HepG2 (cell line): ENCODE results near the gene BIRC6. TPM values are rescaled to one million over a fixed set of nuclear protein-coding genes. Genes with fewer than 3 reads are reported as not detected.

Source experiments
- CHD2 ChIP-seq: IDR thresholded peaks from 2 replicates; pipeline ENCODE4 v1.6.1; 2011; ENCODE audit warnings: low read depth, low read length, improper control_type of control experiment
- GATAD1 ChIP-seq: IDR thresholded peaks from 2 replicates; pipeline ENCODE4 v1.6.1; 2016; ENCODE audit warnings: missing genetic modification reagents, missing compliant biosample characterization
- SMARCC2 ChIP-seq: fragments of 450-650 bp; IDR thresholded peaks from 2 replicates; pipeline ENCODE4 v1.6.1; 2017; ENCODE audit warnings: antibody characterized with exemption, mild to moderate bottlenecking
- ZNF616 ChIP-seq: sonication (generic); formaldehyde crosslinking; IDR thresholded peaks from 2 replicates; pipeline ENCODE4 v1.5.0; 2020; ENCODE audit warnings: low read depth, mild to moderate bottlenecking, missing genetic modification reagents
- ZNF737 ChIP-seq: sonication (generic); formaldehyde crosslinking; IDR thresholded peaks from 2 replicates; pipeline ENCODE4 v1.5.0; 2020; ENCODE audit warnings: missing genetic modification reagents, mild to moderate bottlenecking, borderline replicate concordance
- ZSCAN29 ChIP-seq: sonication (generic); formaldehyde crosslinking; conservative IDR thresholded peaks from 2 replicates; pipeline ENCODE4 v1.4.0; 2020; ENCODE audit warnings: mild to moderate bottlenecking, missing genetic modification reagents
- ZZZ3 ChIP-seq: sonication (generic); formaldehyde crosslinking; IDR thresholded peaks from 2 replicates; pipeline ENCODE4 v1.4.0; 2020; ENCODE audit warnings: missing genetic modification reagents, mild to moderate bottlenecking, borderline replicate concordance
- polyA plus RNA-seq, 8 experiments: library from polyadenylated mRNA; depleted of rRNA in 3 of 8; stranded (reverse) in 7 of 8; unstranded in 1 of 8; fragments of >200 nt; fragmentation: Illumina TruSeq in 4 of 8; extraction: Trizol in 4 of 8; gene quantifications; 2 replicates each; pipeline versions ENCODE4 v1.2.1 to v1.2.3, GENCODE V29; 2011 to 2016; ENCODE audit warnings: low read depth in 4 of 8, missing spikeins in 1 of 8, mixed read lengths in 1 of 8; ENCODE audit not compliant: insufficient read depth in 1 of 8
- total RNA-seq, 5 experiments: library from RNA; depleted of rRNA; stranded (reverse); fragments of >200 nt; fragmentation: Illumina TruSeq; extraction: Trizol; gene quantifications; 2 replicates each; pipeline ENCODE4 v1.2.3, GENCODE V29; 2016; ENCODE audit warnings: low read depth in 1 of 5
- TF ChIP-seq, protein P1 (sequence below): sonication (generic); formaldehyde crosslinking; IDR thresholded peaks from 2 replicates; pipeline ENCODE4 v1.4.0; 2020; ENCODE audit warnings: missing genetic modification reagents, borderline replicate concordance
- TF ChIP-seq, protein P2 (sequence below): sonication (generic); formaldehyde crosslinking; IDR thresholded peaks from 2 replicates; pipeline ENCODE4 v1.4.0; 2020; ENCODE audit warnings: mild to moderate bottlenecking, missing genetic modification reagents
- TF ChIP-seq, protein P3 (sequence below): sonication (generic); formaldehyde crosslinking; IDR thresholded peaks from 2 replicates; pipeline ENCODE4 v1.4.0; 2020; ENCODE audit warnings: missing genetic modification reagents
- TF ChIP-seq, protein P4 (sequence below): IDR thresholded peaks from 2 replicates; pipeline ENCODE4 v1.6.1; 2016; ENCODE audit warnings: low read depth, missing genetic modification reagents, missing compliant biosample characterization

Gene BIRC6
- total and polyA plus RNA-seq, 2 of the 13 experiments (the other 11 are each of a cell fraction or from before 2014, with no cell fraction given) = 65.6 to 120 TPM

GRCh38 chr2:32357318-32358110 lies 691 bp downstream of the BIRC6 start (continued):
- TF ChIP-seq, protein P1, sequence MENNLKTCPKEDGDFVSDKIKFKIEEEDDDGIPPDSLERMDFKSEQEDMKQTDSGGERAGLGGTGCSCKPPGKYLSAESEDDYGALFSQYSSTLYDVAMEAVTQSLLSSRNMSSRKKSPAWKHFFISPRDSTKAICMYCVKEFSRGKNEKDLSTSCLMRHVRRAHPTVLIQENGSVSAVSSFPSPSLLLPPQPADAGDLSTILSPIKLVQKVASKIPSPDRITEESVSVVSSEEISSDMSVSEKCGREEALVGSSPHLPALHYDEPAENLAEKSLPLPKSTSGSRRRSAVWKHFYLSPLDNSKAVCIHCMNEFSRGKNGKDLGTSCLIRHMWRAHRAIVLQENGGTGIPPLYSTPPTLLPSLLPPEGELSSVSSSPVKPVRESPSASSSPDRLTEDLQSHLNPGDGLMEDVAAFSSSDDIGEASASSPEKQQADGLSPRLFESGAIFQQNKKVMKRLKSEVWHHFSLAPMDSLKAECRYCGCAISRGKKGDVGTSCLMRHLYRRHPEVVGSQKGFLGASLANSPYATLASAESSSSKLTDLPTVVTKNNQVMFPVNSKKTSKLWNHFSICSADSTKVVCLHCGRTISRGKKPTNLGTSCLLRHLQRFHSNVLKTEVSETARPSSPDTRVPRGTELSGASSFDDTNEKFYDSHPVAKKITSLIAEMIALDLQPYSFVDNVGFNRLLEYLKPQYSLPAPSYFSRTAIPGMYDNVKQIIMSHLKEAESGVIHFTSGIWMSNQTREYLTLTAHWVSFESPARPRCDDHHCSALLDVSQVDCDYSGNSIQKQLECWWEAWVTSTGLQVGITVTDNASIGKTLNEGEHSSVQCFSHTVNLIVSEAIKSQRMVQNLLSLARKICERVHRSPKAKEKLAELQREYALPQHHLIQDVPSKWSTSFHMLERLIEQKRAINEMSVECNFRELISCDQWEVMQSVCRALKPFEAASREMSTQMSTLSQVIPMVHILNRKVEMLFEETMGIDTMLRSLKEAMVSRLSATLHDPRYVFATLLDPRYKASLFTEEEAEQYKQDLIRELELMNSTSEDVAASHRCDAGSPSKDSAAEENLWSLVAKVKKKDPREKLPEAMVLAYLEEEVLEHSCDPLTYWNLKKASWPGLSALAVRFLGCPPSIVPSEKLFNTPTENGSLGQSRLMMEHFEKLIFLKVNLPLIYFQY (CRISPR knock-in tag) = no peak; the same call in 1 of the 2 replicates
- TF ChIP-seq ZNF737 (CRISPR knock-in tag) (peak; percentile 90; the same call in 1 of the 2 replicates), ZZZ3 (CRISPR knock-in tag) (peak; percentile 84; the same call in 1 of the 2 replicates), ZNF616 (CRISPR knock-in tag) (no peak), CHD2 (no peak), GATAD1 (CRISPR knock-in tag) (no peak; the same call in 1 of the 2 replicates), SMARCC2 (no peak), ZSCAN29 (CRISPR knock-in tag) (peak; percentile 82; the same call in 1 of the 2 replicates)
- TF ChIP-seq, protein P2, sequence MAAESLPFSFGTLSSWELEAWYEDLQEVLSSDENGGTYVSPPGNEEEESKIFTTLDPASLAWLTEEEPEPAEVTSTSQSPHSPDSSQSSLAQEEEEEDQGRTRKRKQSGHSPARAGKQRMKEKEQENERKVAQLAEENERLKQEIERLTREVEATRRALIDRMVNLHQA (CRISPR knock-in tag) = no peak
- TF ChIP-seq, protein P3, sequence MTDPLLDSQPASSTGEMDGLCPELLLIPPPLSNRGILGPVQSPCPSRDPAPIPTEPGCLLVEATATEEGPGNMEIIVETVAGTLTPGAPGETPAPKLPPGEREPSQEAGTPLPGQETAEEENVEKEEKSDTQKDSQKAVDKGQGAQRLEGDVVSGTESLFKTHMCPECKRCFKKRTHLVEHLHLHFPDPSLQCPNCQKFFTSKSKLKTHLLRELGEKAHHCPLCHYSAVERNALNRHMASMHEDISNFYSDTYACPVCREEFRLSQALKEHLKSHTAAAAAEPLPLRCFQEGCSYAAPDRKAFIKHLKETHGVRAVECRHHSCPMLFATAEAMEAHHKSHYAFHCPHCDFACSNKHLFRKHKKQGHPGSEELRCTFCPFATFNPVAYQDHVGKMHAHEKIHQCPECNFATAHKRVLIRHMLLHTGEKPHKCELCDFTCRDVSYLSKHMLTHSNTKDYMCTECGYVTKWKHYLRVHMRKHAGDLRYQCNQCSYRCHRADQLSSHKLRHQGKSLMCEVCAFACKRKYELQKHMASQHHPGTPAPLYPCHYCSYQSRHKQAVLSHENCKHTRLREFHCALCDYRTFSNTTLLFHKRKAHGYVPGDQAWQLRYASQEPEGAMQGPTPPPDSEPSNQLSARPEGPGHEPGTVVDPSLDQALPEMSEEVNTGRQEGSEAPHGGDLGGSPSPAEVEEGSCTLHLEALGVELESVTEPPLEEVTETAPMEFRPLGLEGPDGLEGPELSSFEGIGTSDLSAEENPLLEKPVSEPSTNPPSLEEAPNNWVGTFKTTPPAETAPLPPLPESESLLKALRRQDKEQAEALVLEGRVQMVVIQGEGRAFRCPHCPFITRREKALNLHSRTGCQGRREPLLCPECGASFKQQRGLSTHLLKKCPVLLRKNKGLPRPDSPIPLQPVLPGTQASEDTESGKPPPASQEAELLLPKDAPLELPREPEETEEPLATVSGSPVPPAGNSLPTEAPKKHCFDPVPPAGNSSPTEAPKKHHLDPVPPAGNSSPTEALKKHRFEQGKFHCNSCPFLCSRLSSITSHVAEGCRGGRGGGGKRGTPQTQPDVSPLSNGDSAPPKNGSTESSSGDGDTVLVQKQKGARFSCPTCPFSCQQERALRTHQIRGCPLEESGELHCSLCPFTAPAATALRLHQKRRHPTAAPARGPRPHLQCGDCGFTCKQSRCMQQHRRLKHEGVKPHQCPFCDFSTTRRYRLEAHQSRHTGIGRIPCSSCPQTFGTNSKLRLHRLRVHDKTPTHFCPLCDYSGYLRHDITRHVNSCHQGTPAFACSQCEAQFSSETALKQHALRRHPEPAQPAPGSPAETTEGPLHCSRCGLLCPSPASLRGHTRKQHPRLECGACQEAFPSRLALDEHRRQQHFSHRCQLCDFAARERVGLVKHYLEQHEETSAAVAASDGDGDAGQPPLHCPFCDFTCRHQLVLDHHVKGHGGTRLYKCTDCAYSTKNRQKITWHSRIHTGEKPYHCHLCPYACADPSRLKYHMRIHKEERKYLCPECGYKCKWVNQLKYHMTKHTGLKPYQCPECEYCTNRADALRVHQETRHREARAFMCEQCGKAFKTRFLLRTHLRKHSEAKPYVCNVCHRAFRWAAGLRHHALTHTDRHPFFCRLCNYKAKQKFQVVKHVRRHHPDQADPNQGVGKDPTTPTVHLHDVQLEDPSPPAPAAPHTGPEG (CRISPR knock-in tag) = peak; percentile 94
- TF ChIP-seq, protein P4, sequence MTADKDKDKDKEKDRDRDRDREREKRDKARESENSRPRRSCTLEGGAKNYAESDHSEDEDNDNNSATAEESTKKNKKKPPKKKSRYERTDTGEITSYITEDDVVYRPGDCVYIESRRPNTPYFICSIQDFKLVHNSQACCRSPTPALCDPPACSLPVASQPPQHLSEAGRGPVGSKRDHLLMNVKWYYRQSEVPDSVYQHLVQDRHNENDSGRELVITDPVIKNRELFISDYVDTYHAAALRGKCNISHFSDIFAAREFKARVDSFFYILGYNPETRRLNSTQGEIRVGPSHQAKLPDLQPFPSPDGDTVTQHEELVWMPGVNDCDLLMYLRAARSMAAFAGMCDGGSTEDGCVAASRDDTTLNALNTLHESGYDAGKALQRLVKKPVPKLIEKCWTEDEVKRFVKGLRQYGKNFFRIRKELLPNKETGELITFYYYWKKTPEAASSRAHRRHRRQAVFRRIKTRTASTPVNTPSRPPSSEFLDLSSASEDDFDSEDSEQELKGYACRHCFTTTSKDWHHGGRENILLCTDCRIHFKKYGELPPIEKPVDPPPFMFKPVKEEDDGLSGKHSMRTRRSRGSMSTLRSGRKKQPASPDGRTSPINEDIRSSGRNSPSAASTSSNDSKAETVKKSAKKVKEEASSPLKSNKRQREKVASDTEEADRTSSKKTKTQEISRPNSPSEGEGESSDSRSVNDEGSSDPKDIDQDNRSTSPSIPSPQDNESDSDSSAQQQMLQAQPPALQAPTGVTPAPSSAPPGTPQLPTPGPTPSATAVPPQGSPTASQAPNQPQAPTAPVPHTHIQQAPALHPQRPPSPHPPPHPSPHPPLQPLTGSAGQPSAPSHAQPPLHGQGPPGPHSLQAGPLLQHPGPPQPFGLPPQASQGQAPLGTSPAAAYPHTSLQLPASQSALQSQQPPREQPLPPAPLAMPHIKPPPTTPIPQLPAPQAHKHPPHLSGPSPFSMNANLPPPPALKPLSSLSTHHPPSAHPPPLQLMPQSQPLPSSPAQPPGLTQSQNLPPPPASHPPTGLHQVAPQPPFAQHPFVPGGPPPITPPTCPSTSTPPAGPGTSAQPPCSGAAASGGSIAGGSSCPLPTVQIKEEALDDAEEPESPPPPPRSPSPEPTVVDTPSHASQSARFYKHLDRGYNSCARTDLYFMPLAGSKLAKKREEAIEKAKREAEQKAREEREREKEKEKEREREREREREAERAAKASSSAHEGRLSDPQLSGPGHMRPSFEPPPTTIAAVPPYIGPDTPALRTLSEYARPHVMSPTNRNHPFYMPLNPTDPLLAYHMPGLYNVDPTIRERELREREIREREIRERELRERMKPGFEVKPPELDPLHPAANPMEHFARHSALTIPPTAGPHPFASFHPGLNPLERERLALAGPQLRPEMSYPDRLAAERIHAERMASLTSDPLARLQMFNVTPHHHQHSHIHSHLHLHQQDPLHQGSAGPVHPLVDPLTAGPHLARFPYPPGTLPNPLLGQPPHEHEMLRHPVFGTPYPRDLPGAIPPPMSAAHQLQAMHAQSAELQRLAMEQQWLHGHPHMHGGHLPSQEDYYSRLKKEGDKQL (CRISPR knock-in tag) = no peak
